K562 treated with DMSO at 1 percent for 24 hours (cell line): ENCODE measurements around the gene HAND1. TPM values are rescaled to one million over a fixed set of nuclear protein-coding genes. Genes with fewer than 3 reads are reported as not detected.

ENCODE experiments used
- total RNA-seq: library from RNA; unstranded; fragments of 300-600 nt; gene quantifications from 2 replicates; pipeline ENCODE4 v1.2.3, GENCODE V29; 2022; ENCODE audit warnings: low read depth; ENCODE audit not compliant: insufficient read depth

The HAND1 gene
- total RNA-seq = 0.15 TPM in 1 of 2 replicates, not detected in the other

DNA sequence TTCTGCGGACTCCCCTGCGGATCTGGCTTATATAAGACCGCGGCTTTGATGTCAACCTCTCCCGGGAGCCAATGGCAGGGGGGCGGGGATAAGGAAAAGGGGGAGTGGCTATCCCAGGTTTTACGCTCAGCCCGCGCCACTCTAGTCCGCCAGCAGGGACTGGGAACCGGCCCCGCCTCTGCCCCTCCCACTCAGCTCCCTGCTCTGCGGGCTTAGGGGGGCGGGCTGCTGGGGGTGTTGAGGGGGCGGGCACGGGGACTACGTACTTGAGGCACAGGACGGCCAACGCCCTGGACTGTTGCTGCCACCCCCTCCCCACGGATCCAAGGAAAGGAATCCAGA, at the start of gene HAND1:
Gene HAND1 (minus strand): TSS at position 4 of the 342 bp plus-strand sequence. CDS start 219 bp downstream, outside the sequence.

DNA sequence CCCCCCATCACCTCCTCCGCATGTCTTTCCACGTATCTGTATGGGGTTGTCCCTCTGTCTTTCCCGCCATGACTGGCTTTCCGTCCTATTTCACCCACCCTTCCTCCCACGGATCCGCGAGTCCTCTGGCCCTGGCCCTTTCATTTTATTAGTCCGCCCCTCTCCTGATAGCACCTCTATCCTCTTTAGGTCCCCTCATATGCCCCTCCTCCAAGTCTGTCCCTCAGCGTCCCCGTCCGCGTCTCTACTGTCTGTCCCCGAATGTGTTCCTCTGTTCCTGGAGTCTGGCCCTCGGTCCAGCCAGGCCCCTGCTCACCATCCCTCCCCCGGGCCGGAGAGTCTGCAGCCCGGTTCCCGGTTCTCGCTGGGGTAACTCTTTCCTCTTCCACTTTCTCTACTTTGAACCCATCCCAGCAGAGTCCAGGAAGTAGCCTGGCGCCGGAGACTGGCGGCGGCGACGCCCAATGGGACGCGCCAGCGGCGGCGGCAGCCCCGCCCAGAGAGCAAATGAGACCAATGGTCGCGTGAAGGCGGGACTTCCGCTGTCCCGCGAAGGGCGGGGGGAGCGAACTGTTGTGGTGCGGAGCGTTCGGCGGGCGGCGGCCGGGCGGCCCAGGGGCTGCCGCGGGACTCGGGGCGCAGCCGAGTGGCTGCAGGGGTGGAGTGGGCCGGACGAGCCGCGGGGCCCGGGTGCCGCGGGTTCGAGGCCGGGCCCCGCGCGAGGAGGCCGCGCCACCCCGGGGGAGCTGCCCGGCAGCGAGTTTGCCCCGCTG, 32.4 kb downstream of the HAND1 start, which contains the start of gene SAP30L:
Gene SAP30L (plus strand): TSS at position 576 of the 773 bp plus-strand sequence. CDS start 608 bp downstream, outside the sequence.

Other genes with a start within 250 kb of the HAND1 start
- gene SAP30L, start 32.2 kb downstream of the HAND1 start, total RNA-seq = 23.1 and 29.4 TPM in 2 replicates